Astrocyte (in vitro differentiated cells and primary cell): ENCODE data around the gene PADI3.

Experiments used
- CTCF ChIP-seq: IDR thresholded peaks from 2 replicates; pipeline ENCODE4 v1.5.1; 2011; ENCODE audit warnings: low read depth, mild to moderate bottlenecking, inconsistent platforms, low read length, moderate library complexity; ENCODE audit not compliant: insufficient read depth
- EZH2 ChIP-seq: IDR thresholded peaks from 2 replicates; pipeline ENCODE4 v1.6.1; 2012; ENCODE audit warnings: mild to moderate bottlenecking, low read length, inconsistent platforms; ENCODE audit not compliant: insufficient read depth

GRCh38 chr1:17280894-17281293, 32.0 kb downstream of the PADI3 start:
- no peak for TF ChIP-seq CTCF
- no peak for TF ChIP-seq EZH2
